GM19023 (cell line): ENCODE measurements around the gene PIM1.
A peak's percentile ranks its signal among the peaks of the same experiment; 100 is the strongest.

ENCODE experiments used
- ATAC-seq: cut with Tn5 transposase; IDR thresholded peaks from one replicate; pipeline ENCODE4 v1.9.1; 2021; ENCODE audit warnings: mild to moderate bottlenecking, moderate library complexity; ENCODE audit not compliant: unreplicated experiment

The PIM1 gene

DNA sequence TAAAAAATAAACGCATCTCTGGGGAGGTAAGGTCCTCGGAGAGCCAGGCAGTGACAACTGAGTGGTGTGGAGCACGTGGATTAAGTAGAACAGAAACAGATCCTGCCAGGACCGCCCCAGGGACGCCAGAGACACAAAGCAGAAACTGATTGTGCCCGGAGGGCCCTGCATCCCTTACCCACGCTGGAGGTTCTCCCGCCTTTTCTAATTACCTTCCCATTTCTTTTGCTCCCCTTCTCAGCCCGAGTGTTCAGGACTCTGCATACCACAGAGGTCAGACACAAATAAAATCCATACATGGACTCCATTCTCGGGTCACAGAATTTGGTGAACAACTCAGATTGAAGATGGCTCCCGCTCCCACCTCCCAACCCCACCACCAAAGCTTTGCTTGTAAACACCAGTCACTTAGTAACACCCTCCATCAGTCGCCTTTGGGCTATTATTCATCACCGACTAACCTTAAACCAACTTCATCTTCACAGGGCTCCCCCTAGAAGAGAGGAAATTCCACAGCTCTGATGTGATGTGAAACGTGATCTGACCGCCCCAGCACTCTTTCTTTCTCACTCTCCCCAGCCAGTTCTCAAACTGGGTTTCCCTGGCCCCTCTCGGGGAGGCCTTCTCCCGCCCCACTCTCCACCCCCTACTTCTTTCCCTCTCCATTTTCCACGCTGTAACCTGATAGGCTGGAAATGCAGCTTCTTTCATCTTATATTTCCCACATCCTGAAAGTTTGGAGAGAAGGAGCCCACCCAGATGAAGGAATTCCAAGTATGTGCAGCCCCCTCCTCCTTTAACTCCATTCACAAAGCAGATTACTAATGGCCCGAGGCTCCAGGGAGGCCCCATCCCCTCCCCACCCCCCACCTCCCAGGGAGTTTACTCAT lies 32.5 kb upstream of the PIM1 start:
- no peak for ATAC-seq

DNA sequence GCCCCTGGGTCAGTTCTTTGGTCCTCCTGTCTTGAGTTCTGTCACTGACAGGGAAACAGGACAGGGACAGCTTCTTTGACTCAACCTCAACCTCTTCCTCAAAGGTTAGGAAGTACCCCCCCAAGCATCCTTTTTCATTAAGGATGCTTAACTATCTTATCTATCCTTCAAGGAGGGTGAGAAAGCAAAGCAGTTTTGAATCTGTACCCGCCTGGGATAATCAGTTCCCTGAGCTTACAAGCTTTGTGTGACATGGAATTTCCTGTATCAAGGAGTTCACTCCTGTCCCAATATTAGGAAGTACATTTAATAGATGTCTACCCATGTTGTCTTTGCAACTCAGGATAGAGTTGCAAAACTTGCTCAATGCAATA lies 31.1 kb upstream of the PIM1 start:
- no peak for ATAC-seq

DNA sequence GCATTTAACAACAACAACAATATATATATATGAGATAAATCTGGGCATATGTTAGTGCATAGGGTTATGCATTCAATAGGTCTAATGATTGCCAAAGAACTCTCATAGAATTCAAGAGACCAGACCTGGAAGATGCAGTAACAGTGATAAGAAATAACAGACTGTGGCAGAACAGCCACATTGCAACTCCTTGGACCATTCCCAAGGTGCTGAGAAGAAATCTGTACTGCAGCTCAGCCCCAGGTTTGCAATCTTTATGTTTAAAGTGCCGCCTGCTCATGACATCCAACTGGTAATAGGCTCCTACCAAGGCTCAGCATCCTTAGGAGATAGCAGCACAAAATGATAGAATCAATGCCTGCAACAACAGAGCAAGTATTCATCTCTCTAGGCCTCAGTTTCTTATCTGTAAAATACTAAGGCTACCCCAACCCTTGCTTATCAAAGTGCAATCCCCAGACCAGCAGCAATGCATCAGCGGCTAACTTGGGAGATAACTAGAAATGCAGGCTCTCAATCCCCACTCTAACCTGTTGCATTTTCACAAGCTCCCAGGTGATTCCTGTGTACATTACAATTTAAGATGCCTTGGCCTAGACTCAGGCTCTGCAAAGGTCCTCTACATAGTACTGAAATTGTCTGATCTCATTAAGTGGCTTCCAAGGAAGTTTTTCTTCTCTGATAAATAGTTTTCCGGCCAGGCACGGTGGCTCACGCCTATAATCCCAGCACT lies 30.6 kb upstream of the PIM1 start:
- ATAC-seq, result no peak

- no peak for ATAC-seq
These were observed 29.8 kb upstream of the PIM1 start for GRCh38 chr6:37140145-37140544.

- no peak for ATAC-seq
These were observed 28.5 kb upstream of the PIM1 start for GRCh38 chr6:37141281-37142049.

GRCh38 chr6:37142050-37142614 lies 27.8 kb upstream of the PIM1 start:
- ATAC-seq, result no peak

DNA sequence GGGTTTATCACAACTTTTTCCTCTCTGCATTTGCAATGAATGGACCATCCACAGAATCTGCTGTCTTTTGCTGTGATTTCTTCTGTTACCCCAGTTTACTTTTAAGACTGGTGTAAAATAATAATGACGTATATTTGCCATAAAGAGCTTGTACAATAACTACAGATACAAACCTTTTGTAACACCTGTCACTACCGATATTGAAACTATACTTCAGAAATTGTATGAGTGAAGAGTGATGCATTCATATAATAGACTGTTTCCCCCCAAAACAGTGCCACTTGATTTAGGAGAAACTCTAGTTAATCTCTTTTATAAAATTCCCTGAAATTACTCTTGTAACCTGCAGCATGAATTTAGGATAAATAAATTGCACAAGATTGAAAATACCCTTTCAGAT lies 26.4 kb upstream of the PIM1 start:
- ATAC-seq, result no peak

- ATAC-seq, result no peak
These were observed 24.5 kb upstream of the PIM1 start for GRCh38 chr6:37145443-37145842.

- no peak for ATAC-seq
These were observed 23.2 kb upstream of the PIM1 start for GRCh38 chr6:37146735-37147157.

- no peak for ATAC-seq
These were observed 20.2 kb upstream of the PIM1 start for GRCh38 chr6:37149745-37150144.

DNA sequence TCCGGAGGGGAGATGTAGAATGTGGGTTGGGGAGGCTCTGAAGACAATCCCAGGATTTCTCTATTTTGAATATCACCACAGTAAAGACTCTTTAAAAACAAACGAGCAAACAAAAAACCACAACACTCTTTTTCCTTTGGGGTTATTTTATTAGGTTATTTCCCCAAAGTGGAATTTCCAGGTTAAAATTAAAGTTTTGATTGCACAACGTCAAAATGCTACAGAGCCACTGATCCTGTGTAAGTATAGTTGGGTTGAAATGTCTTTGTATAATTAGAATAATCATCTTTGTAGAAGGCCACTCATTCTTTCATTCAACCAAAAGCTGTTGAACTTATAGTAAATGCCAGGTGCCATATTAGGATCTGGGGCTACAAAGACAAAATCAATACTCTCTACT lies 19.6 kb upstream of the PIM1 start:
- ATAC-seq, result no peak

- ATAC-seq, result peak; percentile 94
These were observed 14.3 kb upstream of the PIM1 start for GRCh38 chr6:37155394-37156312.

- ATAC-seq, result no peak
These were observed 11.4 kb upstream of the PIM1 start for GRCh38 chr6:37158508-37158907.

- ATAC-seq, result no peak
These were observed 8.8 kb upstream of the PIM1 start for GRCh38 chr6:37160922-37161778.

- no peak for ATAC-seq
These were observed 7.2 kb upstream of the PIM1 start for GRCh38 chr6:37162740-37163139.

GRCh38 chr6:37168163-37168758 lies 1.7 kb upstream of the PIM1 start:
- ATAC-seq, result no peak

DNA sequence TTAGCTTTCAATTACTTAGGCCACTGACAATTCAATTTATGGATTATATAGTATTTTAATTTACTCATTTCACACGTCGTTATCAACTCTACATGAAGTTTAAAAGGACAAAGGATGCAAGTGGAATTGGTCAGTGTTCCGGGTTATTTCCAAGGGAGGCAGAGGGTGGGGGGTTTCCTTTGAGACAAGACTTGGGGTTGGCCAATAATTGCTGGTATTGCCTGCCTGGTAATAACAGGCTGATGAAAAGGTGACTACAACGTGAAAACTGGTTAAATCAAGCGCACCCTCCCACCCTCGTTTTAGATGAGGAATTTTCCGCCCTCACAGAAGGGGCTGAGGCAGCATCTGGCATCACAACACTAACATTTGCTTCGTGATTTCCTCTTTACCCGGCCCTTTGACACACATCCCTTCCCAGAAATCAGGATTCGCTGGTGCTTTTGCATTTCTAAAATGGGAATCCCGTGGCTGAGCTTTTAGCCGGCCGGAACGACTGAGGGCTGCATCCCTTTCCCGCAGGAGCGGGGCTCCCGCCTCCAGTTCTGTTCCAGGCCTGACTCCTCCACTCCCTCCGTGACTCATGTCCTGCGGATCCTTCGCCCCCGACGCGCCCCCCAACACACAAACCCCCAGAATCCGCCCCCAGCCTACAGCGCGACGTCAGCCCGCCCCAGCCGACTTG lies 999 bp upstream of the PIM1 start:
- ATAC-seq, result no peak
